GM10847 (cell line): ENCODE results near the gene SMURF1.

Experiments
- POLR2A ChIP-seq: IDR thresholded peaks from 2 replicates; pipeline ENCODE4 v1.6.1; 2011; ENCODE audit not compliant: insufficient read length; ENCODE audit errors: extremely low read depth

SMURF1 gene

GRCh38 chr7:99155211-99155610 lies 11.3 kb upstream of the SMURF1 start:
- no peak for TF ChIP-seq POLR2A

GRCh38 chr7:99146979-99147378 lies 3.1 kb upstream of the SMURF1 start:
- no peak for TF ChIP-seq POLR2A

- no peak for TF ChIP-seq POLR2A
Observed at GRCh38 chr7:99143521-99143852, 421 bp downstream of the SMURF1 start.

- no peak for TF ChIP-seq POLR2A
Observed at GRCh38 chr7:99142727-99143520, 984 bp downstream of the SMURF1 start.

- TF ChIP-seq POLR2A: no peak
Observed at GRCh38 chr7:99141841-99142726, 1.8 kb downstream of the SMURF1 start.

- TF ChIP-seq POLR2A: no peak
Observed at GRCh38 chr7:99141334-99141733, 2.6 kb downstream of the SMURF1 start.

- no peak for TF ChIP-seq POLR2A
Observed at GRCh38 chr7:99140813-99141212, 3.1 kb downstream of the SMURF1 start.

GRCh38 chr7:99139036-99139435 lies 4.9 kb downstream of the SMURF1 start:
- TF ChIP-seq POLR2A: no peak

- no peak for TF ChIP-seq POLR2A
Observed at GRCh38 chr7:99137411-99138180, 6.3 kb downstream of the SMURF1 start.

- no peak for TF ChIP-seq POLR2A
Observed at GRCh38 chr7:99135938-99136337, 8.0 kb downstream of the SMURF1 start.

- no peak for TF ChIP-seq POLR2A
Observed at GRCh38 chr7:99133766-99134564, 9.9 kb downstream of the SMURF1 start.

GRCh38 chr7:99132595-99133321 lies 11.2 kb downstream of the SMURF1 start:
- TF ChIP-seq POLR2A: no peak

- no peak for TF ChIP-seq POLR2A
Observed at GRCh38 chr7:99131290-99131689, 12.6 kb downstream of the SMURF1 start.

- TF ChIP-seq POLR2A: no peak
Observed at GRCh38 chr7:99129536-99129935, 14.4 kb downstream of the SMURF1 start.
